Left forelimb (tissue), 1 donor: ENCODE data around the gene SLC33A1.
"Not testable (repeated sequence)": the region's sequence is repeated elsewhere in the genome, so short reads cannot be mapped to it uniquely, and the experiment has no call there.

Source experiments
- DNase-seq: peaks from one replicate; pipeline ENCODE4 v3.0.0-alpha.2; 2018; ENCODE audit warnings: low spot score

The SLC33A1 gene

GRCh38 chr3:155854141-155854940 lies at the start of gene SLC33A1:
Gene SLC33A1, minus strand, starts transcription at chr3:155854427. Its CDS starts 430 bp downstream, at chr3:155853997.
- DNase-seq: peak; percentile 100

- no peak for DNase-seq
Measured at GRCh38 chr3:155895379-155895900, 41.2 kb upstream of the SLC33A1 start.

- no peak for DNase-seq
Measured at GRCh38 chr3:155891321-155891720, 37.1 kb upstream of the SLC33A1 start.

DNA sequence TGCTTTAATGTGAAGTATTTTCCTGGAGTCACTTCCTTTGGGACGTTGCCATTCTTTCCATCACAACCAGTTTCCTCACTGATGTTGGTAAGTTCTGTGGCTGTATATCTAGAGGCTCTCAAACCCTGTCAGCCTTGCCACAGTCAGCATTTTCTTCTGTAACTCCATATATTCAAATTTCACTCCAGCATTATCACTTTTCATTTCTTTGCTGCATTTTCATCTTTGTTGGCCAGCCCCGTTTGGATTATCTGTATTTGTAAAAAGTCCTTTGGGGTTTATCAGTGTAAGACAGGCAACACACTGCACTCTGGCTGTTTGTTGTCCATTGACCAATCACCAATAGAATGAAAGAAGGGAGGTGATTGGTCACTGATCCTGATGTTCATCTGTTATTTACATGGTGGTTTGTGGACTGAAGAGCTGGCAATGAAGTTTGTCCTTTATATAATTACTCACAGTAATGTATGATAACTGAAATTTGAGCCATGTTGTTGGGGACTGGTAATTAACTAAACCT lies 36.5 kb upstream of the SLC33A1 start:
- no peak for DNase-seq

- DNase-seq: no peak
Measured at GRCh38 chr3:155889952-155890351, 35.7 kb upstream of the SLC33A1 start.

DNA sequence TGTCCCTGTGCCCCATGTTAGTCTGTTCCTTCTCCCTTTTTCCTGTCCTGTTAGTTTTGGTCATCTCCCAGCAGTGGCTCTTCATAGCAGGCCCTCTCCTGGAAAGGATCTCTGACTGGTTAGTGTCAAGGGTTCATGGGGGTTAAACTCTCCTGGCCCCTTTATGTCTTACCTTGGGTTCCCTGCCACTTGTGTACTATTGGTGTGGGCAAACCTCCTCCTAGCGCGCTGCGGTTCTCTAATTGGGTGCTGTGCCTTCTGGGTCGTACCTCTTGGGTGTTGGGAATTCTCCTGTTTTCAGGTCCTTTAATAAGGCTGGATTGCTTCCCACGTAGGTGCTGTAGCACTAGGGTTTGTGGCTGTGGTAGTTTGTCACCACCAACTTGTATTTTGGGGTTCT lies 35.0 kb upstream of the SLC33A1 start:
- DNase-seq: no peak

DNA sequence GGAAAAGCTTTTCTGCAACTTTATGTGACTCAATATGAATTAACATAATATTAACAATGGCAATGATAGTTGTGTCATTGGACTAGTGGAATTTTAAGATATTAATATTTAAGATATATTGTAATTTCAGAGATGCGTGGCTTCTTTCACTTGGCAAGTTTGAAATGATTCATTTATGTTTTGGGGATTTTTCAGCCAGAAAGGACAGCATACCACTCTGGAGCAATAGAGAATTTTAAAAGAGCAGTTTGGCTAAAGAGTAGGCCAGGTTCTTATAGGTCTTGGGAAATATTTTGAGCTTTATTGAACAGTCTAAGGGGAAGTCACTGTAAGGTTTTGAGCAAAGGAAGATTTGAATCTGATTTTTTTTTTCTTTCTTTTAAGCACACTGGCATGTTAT lies 32.7 kb upstream of the SLC33A1 start:
- no peak for DNase-seq

- DNase-seq: not testable (repeated sequence)
Measured at GRCh38 chr3:155886348-155886747, 32.1 kb upstream of the SLC33A1 start.

DNA sequence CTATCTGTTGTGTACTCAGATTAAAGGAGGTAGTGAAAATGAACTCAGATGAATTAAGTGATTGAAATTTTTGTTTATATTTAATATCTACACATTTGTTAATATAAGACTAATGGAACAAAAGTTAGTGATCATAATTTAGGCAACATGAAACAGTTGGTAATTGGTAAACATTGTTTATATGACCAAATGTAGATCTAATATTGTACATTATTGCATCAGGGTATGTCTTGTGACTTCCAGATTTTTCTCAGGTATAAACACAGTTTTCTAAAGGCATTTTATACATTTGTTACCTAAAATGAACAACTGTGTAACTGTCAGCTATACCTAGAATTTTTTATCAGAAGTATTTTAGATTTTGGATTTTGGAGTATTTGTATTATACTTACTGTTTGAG lies 31.1 kb upstream of the SLC33A1 start:
- no peak for DNase-seq

- no peak for DNase-seq
Measured at GRCh38 chr3:155884292-155884691, 30.1 kb upstream of the SLC33A1 start.

- no peak for DNase-seq
Measured at GRCh38 chr3:155880286-155880685, 26.1 kb upstream of the SLC33A1 start.

DNA sequence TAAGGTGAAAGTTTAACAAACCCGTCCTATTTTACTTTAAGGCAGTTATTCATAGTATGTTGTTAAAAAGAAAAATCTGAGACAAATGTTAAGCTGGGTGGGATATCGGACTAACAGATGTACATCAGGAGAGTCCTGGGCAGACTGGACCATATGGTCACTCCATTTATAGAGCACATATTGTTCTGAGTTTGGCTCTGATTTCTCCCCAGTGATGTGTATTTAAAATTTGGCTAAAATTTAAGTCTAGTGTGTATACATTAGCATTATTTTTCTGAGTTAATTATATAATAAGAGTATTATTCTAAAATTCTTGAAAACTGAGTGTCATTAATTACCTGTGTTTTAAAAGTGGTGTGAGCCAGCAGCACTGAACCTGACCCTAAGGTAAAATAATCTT lies 22.3 kb upstream of the SLC33A1 start:
- DNase-seq: no peak

- no peak for DNase-seq
Measured at GRCh38 chr3:155876037-155876436, 21.8 kb upstream of the SLC33A1 start.

- DNase-seq: no peak
Measured at GRCh38 chr3:155872904-155873646, 18.8 kb upstream of the SLC33A1 start.

DNA sequence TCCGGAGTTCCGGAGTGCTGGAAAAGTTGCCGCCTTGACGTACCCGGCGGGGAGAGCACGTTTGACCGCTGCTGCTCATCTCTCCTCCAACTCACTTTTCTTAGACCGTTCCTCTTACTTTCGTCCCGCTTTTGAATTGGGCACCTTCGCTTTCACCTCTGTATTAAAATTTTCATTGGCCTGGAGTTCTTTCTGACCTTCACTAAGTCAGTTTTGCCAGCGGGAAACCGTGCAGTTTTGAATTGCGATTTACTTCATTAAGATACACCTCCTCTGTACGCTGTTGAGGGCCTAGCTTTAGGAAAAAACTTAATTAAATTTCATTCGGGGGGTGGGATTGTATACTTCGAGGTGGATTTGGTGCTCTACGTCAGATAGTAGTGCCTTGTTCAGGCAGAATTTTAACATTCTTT lies 17.5 kb upstream of the SLC33A1 start:
- no peak for DNase-seq

- peak; percentile 76 for DNase-seq
Measured at GRCh38 chr3:155870945-155871745, 16.9 kb upstream of the SLC33A1 start.

DNA sequence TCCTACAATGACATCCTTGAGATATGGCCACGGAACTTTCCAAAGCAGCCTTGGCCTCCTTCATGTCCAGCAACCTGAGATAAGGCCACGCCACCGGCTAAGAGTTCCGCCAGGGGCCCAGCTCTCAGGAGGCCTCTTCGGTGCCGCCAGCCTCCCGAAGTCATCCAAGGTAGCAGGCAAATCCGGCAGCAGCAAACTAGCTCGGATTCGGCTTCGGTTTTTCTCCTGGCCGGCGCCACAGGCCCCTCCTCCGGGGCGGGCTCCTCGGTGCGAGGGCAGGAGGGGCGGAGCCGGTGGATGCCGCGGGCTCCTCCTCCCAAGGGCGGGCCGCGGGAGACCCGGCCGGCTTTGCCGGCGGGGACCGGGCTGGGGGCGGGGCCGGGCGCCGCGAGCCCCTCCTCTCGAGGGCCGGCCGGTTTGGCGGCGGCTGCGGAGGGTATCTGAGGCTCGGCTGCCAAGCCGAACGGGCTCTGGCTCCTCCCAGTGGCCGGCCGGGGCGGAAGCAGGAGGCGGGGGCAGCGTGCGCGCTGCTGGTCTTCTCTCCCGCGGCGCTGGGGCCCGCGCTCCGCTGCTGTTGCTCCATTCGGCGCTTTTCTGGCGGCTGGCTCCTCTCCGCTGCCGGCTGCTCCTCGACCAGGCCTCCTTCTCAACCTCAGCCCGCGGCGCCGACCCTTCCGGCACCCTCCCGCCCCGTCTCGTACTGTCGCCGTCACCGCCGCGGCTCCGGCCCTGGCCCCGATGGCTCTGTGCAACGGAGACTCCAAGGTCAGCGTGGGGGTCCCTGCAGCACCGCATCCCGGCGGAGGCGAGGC lies 16.1 kb upstream of the SLC33A1 start, which contains the start of gene GMPS:
GMPS (plus strand) TSS at position 518 of the 812 bp plus-strand sequence; CDS start at position 739, 221 bp downstream.
- DNase-seq: peak; percentile 97

- no peak for DNase-seq
Measured at GRCh38 chr3:155869691-155870090, 15.5 kb upstream of the SLC33A1 start.

- DNase-seq: no peak
Measured at GRCh38 chr3:155863072-155863784, 9.0 kb upstream of the SLC33A1 start.

GRCh38 chr3:155862290-155862982 lies 8.2 kb upstream of the SLC33A1 start:
- not testable (repeated sequence) for DNase-seq
